Esophagus squamous epithelium (tissue), 5 donors: ENCODE measurements around the gene PTPRO. TPM values are rescaled to one million over a fixed set of nuclear protein-coding genes. Genes with fewer than 3 reads are reported as not detected.

Experiments
- DNase-seq: peaks from one replicate; lab custom pipeline; 2025; lab: John Stamatoyannopoulos, UW
- H3K27ac ChIP-seq, 4 donors: fragments of 200-600 bp; sonication (generic); one replicate each; pipeline ENCODE4 v1.5.1; 2016 to 2019; ENCODE audit warnings: mild to moderate bottlenecking in 1 of 4
- H3K27me3 ChIP-seq, 4 donors: fragments of 200-600 bp; sonication (generic); 1 replicate in 3 of 4; 2 replicates in 1 of 4; pipeline versions ENCODE4 v1.5.1 to v1.6.0; 2017 to 2021; ENCODE audit warnings: antibody characterized with exemption in 1 of 4
- H3K36me3 ChIP-seq, 3 donors: fragments of 200-600 bp; sonication (generic); one replicate each; pipeline ENCODE4 v1.5.1; 2016 to 2019
- H3K4me1 ChIP-seq, 3 donors: fragments of 200-600 bp; sonication (generic); one replicate each; pipeline ENCODE4 v1.5.1; 2017 to 2019
- H3K4me3 ChIP-seq, 4 donors: fragments of 200-600 bp; sonication (generic); 1 replicate in 3 of 4; 2 replicates in 1 of 4; pipeline ENCODE4 v1.5.1; 2016 to 2019; ENCODE audit warnings: mild to moderate bottlenecking in 2 of 4, moderate library complexity in 1 of 4
- H3K9me3 ChIP-seq, 3 donors: fragments of 200-600 bp; sonication (generic); one replicate each; pipeline ENCODE4 v1.5.1; 2016 to 2019
- CTCF ChIP-seq, 6 experiments: fragments of 450-650 bp in 4 of 6; fragments of 200-600 bp in 2 of 6; sonication (generic) in 2 of 6; IDR thresholded peaks; one replicate each; pipeline ENCODE4 v1.5.1; 2016 to 2019; ENCODE audit warnings: antibody characterized with exemption in 6 of 6, mild to moderate bottlenecking in 4 of 6, moderate library complexity in 4 of 6
- POLR2A ChIP-seq, 4 donors: fragments of 450-650 bp; IDR thresholded peaks; one replicate each; pipeline ENCODE4 v1.6.1; 2017; ENCODE audit warnings: antibody characterized with exemption in 4 of 4, mild to moderate bottlenecking in 4 of 4, moderate library complexity in 3 of 4
- WGBS, 2 donors: methylation state at CpG; one replicate each; pipeline ENCODE4 v1.1.5; 2018; 5-methylcytosine and 5-hydroxymethylcytosine counted together
- intact Hi-C: fragments of 100-400 bp; cut with DNase I; formaldehyde crosslinking; loops from one replicate; pipeline ENCODE4 v1.15.0; 2022
- total RNA-seq, 4 donors: library from RNA; depleted of rRNA; stranded (reverse); fragments of >200 nt; gene quantifications; one replicate each; pipeline ENCODE4 v1.1.0, GENCODE V29; 2016
- donor health status: DM: yes; HTN: yes; CAD: no.

Gene PTPRO
- total RNA-seq, 4 donors from 2014 or later, result 0.13 to 1.4 (median 0.76) TPM; not detected in 1

- no peak overlapping the region for H3K27ac ChIP-seq
- TF ChIP-seq CTCF (IDR thresholded peaks at IDR 0.05), result no peak
- TF ChIP-seq POLR2A (IDR thresholded peaks at IDR 0.05), result no peak
- DNase-seq, result no peak
- 88 to 96% methylated on average over 5 of the region's 5 CpGs for WGBS, 2 donors
- no peak overlapping the region for H3K4me3 ChIP-seq
- no peaks in the 10 kb centered on the region for H3K36me3 ChIP-seq
- H3K4me1 ChIP-seq, result peaks cover 0 to 13% (median 0%) of the 10 kb centered on the region in 3 donors
- H3K27me3 ChIP-seq, result peaks cover 0 to 14% (median 0%) of the 10 kb centered on the region in 4 donors
- intact Hi-C loops, result no loop called here
- no peaks in the 10 kb centered on the region for H3K9me3 ChIP-seq
Measured at GRCh38 chr12:15591811-15592210, 269.5 kb downstream of the PTPRO start.

GRCh38 chr12:15592934-15593333, 270.6 kb downstream of the PTPRO start:
- no peak overlapping the region for H3K4me3 ChIP-seq
- peaks cover 0 to 13% (median 0%) of the 10 kb centered on the region in 3 donors for H3K4me1 ChIP-seq
- 68 to 74% methylated on average over 4 of the region's 4 CpGs for WGBS, 2 donors
- no peaks in the 10 kb centered on the region for H3K9me3 ChIP-seq
- DNase-seq, result no peak
- H3K27ac ChIP-seq, result no peak overlapping the region
- TF ChIP-seq POLR2A (IDR thresholded peaks at IDR 0.05) (no peak), CTCF (IDR thresholded peaks at IDR 0.05) (no peak)
- H3K27me3 ChIP-seq, result peaks cover 0 to 11% (median 0%) of the 10 kb centered on the region in 4 donors
- intact Hi-C loops, result no loop called here
- no peaks in the 10 kb centered on the region for H3K36me3 ChIP-seq

- H3K4me1 ChIP-seq, result peaks cover 0 to 15% (median 13%) of the 10 kb centered on the region in 3 donors
- no peaks in the 10 kb centered on the region for H3K36me3 ChIP-seq
- no peaks in the 10 kb centered on the region for H3K27me3 ChIP-seq
- DNase-seq, result no peak
- no peaks in the 10 kb centered on the region for H3K9me3 ChIP-seq
- intact Hi-C loops, result no loop called here
- no peak overlapping the region for H3K4me3 ChIP-seq
- WGBS, 2 donors, result 64 to 78% methylated on average over 4 to 5 of the region's 5 CpGs
- H3K27ac ChIP-seq, result no peak overlapping the region
- TF ChIP-seq CTCF (IDR thresholded peaks at IDR 0.05) (no peak), POLR2A (IDR thresholded peaks at IDR 0.05) (no peak)
Measured at GRCh38 chr12:15596174-15596573, 273.9 kb downstream of the PTPRO start.

- H3K36me3 ChIP-seq, result no peaks in the 10 kb centered on the region
- H3K4me1 ChIP-seq, result peaks cover 0 to 15% (median 13%) of the 10 kb centered on the region in 3 donors
- WGBS, 2 donors, result 64 to 68% methylated on average over 5 of the region's 5 CpGs
Measured at GRCh38 chr12:15597125-15597830, 275.0 kb downstream of the PTPRO start.

More at GRCh38 chr12:15597125-15597830, 275.0 kb downstream of the PTPRO start:
- no peak for DNase-seq
- no peaks in the 10 kb centered on the region for H3K9me3 ChIP-seq
- no peaks in the 10 kb centered on the region for H3K27me3 ChIP-seq
- no peak overlapping the region for H3K27ac ChIP-seq
- intact Hi-C loops, result no loop called here
- TF ChIP-seq CTCF (IDR thresholded peaks at IDR 0.05), result no peak
- no peak for TF ChIP-seq POLR2A (IDR thresholded peaks at IDR 0.05)
- H3K4me3 ChIP-seq, result no peak overlapping the region
